ENCODE data around the gene MPC1.

DNA sequence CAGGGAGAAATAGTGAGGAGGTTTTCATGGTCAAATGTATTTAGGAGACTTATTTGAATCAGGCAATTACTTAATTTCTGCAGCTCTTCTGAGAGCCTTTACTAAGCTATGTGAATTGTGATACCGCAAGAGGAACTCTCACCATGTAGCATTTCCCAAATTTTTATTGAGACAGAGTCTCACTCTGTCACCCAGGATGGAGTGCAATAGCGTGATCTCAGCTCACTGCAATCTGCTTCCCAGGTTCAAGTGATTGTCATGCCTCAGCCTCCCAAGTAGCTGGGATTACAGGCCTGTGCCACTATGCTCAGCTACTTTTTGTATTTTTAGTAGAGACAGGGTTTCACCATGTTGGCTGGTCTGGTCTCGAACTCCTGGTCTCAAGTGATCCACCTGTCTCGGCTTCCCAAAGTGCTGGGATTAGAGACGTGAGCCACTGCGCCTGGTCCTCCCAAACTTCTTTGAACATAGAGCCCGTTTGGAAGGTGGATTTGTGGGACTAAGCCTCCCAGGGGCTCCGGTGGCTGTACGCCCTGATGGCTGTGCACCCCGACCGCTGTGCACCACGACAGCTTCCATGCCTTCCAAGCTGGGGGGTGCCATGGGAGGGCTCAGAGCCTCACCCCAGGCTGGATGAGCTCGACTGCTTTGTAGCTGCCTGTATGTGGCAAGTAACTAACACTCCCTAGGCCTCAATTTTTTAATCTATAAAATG lies 5.7 kb upstream of the MPC1 start:
- TF ChIP-seq, protein P1, sequence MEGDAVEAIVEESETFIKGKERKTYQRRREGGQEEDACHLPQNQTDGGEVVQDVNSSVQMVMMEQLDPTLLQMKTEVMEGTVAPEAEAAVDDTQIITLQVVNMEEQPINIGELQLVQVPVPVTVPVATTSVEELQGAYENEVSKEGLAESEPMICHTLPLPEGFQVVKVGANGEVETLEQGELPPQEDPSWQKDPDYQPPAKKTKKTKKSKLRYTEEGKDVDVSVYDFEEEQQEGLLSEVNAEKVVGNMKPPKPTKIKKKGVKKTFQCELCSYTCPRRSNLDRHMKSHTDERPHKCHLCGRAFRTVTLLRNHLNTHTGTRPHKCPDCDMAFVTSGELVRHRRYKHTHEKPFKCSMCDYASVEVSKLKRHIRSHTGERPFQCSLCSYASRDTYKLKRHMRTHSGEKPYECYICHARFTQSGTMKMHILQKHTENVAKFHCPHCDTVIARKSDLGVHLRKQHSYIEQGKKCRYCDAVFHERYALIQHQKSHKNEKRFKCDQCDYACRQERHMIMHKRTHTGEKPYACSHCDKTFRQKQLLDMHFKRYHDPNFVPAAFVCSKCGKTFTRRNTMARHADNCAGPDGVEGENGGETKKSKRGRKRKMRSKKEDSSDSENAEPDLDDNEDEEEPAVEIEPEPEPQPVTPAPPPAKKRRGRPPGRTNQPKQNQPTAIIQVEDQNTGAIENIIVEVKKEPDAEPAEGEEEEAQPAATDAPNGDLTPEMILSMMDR (IDR thresholded peaks at IDR 0.05) = no peak
- TF ChIP-seq POLR2AphosphoS5 (IDR thresholded peaks at IDR 0.05) = no peak

Measured in breast epithelium (tissue), 3 donors.